Measurements from ENCODE around the gene LAS1L. TPM values are rescaled to one million over a fixed set of nuclear protein-coding genes. Genes with fewer than 3 reads are reported as not detected.

The LAS1L gene
- 59.3 and 67.7 TPM in 2 replicates for polyA plus RNA-seq (2011; rRNA removed)
- 86.7 and 92.7 TPM in 2 replicates for polyA plus RNA-seq (2012; cell fraction: cytosol; rRNA removed)
- polyA plus RNA-seq (2012; cell fraction: nucleus; rRNA removed) = 80.3 and 82.4 TPM in 2 replicates
- polyA plus RNA-seq (2017; fragmentation: RNase III; extraction: RNeasy Plus Mini Kit Qiagen cat#74134 plus additional on column Dnase treatment) = 70.9 to 75.8 TPM (median 72.0 TPM) in 3 replicates
- 36.7 and 54.7 TPM in 2 replicates for polyA minus RNA-seq (2011; rRNA and poly(A)+ RNA removed)

- CTCF ChIA-PET = no interaction called here
- 4% methylated on average over 33 of the region's 50 CpGs for WGBS (ENCODE audit: missing lambda C conversion rate)
- TF ChIP-seq ESRRA (IDR thresholded peaks at IDR 0.05; ENCODE audit: borderline replicate concordance, low read length) (no peak), RAD21 (conservative IDR thresholded peaks at IDR 0.05 in 1 of 2, IDR thresholded peaks at IDR 0.05 in 1 of 2) (no peak), USF2 (IDR thresholded peaks at IDR 0.05) (no peak), EHMT2 (IDR thresholded peaks at IDR 0.05; ENCODE audit: low read depth) (0 out of 2 replicates have a peak, but pooled peaks have one; percentile 42), RNF2 (IDR thresholded peaks at IDR 0.05; ENCODE audit: borderline replicate concordance, low read depth) (no peak), ZC3H11A (IDR thresholded peaks at IDR 0.05) (no peak), MAX (IDR thresholded peaks at IDR 0.05) (no peak; the same call in none of the 2 replicates), NR3C1 (IDR thresholded peaks at IDR 0.05) (no peak), KDM5A (IDR thresholded peaks at IDR 0.05) (peak; percentile 78), HOXB5 (CRISPR knock-in tag; IDR thresholded peaks at IDR 0.05) (no peak), MYC (IDR thresholded peaks at IDR 0.05; ENCODE audit: borderline replicate concordance, low read length) (peak; percentile 63; the same call in 1 of the 2 replicates), NPAS2 (CRISPR knock-in tag; IDR thresholded peaks at IDR 0.05; ENCODE audit: borderline replicate concordance) (no peak), SMC3 (IDR thresholded peaks at IDR 0.05) (no peak), MAZ (IDR thresholded peaks at IDR 0.05; ENCODE audit: borderline replicate concordance, low read depth, low read length) (no peak), ZFP36 (IDR thresholded peaks at IDR 0.05; ENCODE audit: borderline replicate concordance, partially characterized antibody) (no peak), FOSL2 (IDR thresholded peaks at IDR 0.05) (no peak), FOSL2 (CRISPR knock-in tag; IDR thresholded peaks at IDR 0.05) (no peak), E2F6 (IDR thresholded peaks at IDR 0.05; ENCODE audit: borderline replicate concordance, low read depth) (no peak), KDM1A (IDR thresholded peaks at IDR 0.05; ENCODE audit: low read depth) (no peak), FOSB (CRISPR knock-in tag; IDR thresholded peaks at IDR 0.05) (no peak), RARB (CRISPR knock-in tag; IDR thresholded peaks at IDR 0.05) (no peak), BCL3 (IDR thresholded peaks at IDR 0.05) (0 out of 3 replicates have a peak, but pooled peaks have one; percentile 27), ELK1 (IDR thresholded peaks at IDR 0.05; ENCODE audit: low read depth, low read length) (no peak), ZNF302 (CRISPR knock-in tag; IDR thresholded peaks at IDR 0.05) (no peak), HOXB13 (CRISPR knock-in tag; IDR thresholded peaks at IDR 0.05; ENCODE audit: low read depth) (no peak), ZSCAN20 (CRISPR knock-in tag; IDR thresholded peaks at IDR 0.05) (no peak), HMGXB4 (CRISPR knock-in tag; IDR thresholded peaks at IDR 0.05; ENCODE audit: borderline replicate concordance) (no peak), GATA3 (IDR thresholded peaks at IDR 0.05; ENCODE audit: borderline replicate concordance) (no peak), EP300 (IDR thresholded peaks at IDR 0.05) (no peak), POLR2A (IDR thresholded peaks at IDR 0.05; ENCODE audit: low read length) (peak; percentile 57), CEBPB (IDR thresholded peaks at IDR 0.05) (0 out of 4 replicates have a peak, but pooled peaks of 1 of the 2 experiments have one; percentile 32), POLR2AphosphoS2 (conservative IDR thresholded peaks at IDR 0.05; ENCODE audit: low read length) (no peak), FOXS1 (CRISPR knock-in tag; IDR thresholded peaks at IDR 0.05) (no peak), CBX8 (IDR thresholded peaks at IDR 0.05) (no peak), HES2 (IDR thresholded peaks at IDR 0.05) (no peak)
These were observed at the start of gene LAS1L for GRCh38 chrX:65534450-65535292. Gene LAS1L (minus strand): TSS chrX:65534787. CDS start chrX:65534715, 72 bp downstream.

More at GRCh38 chrX:65534450-65535292, at the start of gene LAS1L:
- Histone ChIP-seq H3K27ac (peak within 1 kb of the TSS; percentile 81 to 92), H3K4me3 (peak within 1 kb of the TSS; percentile 72), H3K9me3 (no peaks in the 10 kb centered on the region), H3K4me1 (peaks cover 8% of the 10 kb centered on the region; the same call in 1 of the 3 replicates), H3K4me2 (peak within 1 kb of the TSS; percentile 98)
- DNase-seq (ENCODE audit: low read depth in 1 of 2, low spot score in 1 of 2) = peak; percentile 90 to 96
- POLR2A ChIA-PET = interaction anchor here (0.6 to 1.0 kb wide), 2 partner anchors 159 to 500 kb away, joined by 3 to 8 read pairs; partner anchors contain the start of gene ZC3H12B
- FAIRE-seq = peak; percentile 99
- peak; percentile 99 to 100 for ATAC-seq

All from A549 (cell line).